ENCODE data around the gene TNFRSF1B. TPM values are rescaled to one million over a fixed set of nuclear protein-coding genes. Genes with fewer than 3 reads are reported as not detected.

The TNFRSF1B gene
- total and polyA plus RNA-seq, 9 of the 15 experiments (the other 6 are each of a cell fraction or from before 2014, with no cell fraction given): 8.8 to 91.3 (median 36.0) TPM

DNA sequence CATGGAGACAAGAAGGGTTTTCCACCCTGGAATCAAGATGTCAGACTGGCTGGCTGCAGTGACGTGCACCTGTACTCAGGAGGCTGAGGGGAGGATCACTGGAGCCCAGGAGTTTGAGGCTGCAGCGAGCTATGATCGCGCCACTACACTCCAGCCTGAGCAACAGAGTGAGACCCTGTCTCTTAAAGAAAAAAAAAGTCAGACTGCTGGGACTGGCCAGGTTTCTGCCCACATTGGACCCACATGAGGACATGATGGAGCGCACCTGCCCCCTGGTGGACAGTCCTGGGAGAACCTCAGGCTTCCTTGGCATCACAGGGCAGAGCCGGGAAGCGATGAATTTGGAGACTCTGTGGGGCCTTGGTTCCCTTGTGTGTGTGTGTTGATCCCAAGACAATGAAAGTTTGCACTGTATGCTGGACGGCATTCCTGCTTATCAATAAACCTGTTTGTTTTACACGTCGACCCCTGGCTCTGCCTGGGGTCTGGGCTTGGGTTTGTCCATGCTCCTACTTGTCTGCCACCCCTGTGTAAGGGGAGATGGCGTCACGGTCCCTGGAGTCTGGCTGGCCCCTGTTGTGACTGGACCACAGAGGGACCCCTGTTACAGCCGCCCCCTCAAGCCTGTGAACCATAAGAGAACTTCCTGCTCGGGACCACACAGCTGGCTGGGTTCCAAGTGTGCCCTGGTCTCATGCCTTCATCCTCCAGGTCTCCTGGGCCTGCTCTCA lies 42.1 kb downstream of the TNFRSF1B start (continued):
- TF ChIP-seq, protein P1, sequence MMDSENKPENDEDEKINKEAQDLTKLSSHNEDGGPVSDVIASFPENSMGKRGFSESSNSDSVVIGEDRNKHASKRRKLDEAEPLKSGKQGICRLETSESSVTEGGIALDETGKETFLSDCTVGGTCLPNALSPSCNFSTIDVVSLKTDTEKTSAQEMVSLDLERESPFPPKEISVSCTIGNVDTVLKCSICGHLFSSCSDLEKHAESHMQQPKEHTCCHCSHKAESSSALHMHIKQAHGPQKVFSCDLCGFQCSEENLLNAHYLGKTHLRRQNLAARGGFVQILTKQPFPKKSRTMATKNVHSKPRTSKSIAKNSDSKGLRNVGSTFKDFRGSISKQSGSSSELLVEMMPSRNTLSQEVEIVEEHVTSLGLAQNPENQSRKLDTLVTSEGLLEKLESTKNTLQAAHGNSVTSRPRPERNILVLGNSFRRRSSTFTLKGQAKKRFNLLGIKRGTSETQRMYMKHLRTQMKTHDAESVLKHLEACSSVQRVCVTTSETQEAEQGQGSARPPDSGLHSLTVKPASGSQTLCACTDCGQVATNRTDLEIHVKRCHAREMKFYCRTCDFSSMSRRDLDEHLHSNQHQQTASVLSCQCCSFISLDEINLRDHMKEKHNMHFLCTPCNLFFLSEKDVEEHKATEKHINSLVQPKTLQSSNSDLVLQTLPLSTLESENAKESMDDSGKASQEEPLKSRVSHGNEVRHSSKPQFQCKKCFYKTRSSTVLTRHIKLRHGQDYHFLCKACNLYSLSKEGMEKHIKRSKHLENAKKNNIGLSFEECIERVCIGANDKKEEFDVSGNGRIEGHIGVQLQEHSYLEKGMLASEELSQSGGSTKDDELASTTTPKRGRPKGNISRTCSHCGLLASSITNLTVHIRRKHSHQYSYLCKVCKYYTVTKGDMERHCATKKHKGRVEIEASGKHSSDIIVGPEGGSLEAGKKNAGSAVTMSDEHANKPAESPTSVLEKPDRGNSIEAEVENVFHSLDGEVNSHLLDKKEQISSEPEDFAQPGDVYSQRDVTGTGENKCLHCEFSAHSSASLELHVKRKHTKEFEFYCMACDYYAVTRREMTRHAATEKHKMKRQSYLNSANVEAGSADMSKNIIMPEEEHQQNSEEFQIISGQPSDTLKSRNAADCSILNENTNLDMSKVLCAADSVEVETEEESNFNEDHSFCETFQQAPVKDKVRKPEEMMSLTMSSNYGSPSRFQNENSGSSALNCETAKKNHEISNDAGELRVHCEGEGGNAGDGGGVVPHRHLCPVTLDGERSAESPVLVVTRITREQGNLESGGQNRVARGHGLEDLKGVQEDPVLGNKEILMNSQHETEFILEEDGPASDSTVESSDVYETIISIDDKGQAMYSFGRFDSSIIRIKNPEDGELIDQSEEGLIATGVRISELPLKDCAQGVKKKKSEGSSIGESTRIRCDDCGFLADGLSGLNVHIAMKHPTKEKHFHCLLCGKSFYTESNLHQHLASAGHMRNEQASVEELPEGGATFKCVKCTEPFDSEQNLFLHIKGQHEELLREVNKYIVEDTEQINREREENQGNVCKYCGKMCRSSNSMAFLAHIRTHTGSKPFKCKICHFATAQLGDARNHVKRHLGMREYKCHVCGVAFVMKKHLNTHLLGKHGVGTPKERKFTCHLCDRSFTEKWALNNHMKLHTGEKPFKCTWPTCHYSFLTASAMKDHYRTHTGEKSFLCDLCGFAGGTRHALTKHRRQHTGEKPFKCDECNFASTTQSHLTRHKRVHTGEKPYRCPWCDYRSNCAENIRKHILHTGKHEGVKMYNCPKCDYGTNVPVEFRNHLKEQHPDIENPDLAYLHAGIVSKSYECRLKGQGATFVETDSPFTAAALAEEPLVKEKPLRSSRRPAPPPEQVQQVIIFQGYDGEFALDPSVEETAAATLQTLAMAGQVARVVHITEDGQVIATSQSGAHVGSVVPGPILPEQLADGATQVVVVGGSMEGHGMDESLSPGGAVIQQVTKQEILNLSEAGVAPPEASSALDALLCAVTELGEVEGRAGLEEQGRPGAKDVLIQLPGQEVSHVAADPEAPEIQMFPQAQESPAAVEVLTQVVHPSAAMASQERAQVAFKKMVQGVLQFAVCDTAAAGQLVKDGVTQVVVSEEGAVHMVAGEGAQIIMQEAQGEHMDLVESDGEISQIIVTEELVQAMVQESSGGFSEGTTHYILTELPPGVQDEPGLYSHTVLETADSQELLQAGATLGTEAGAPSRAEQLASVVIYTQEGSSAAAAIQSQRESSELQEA (IDR thresholded peaks at IDR 0.05; ENCODE audit: low read depth): peak; percentile 20; the same call in 1 of the 2 replicates
- TF ChIP-seq CXXC5 (CRISPR knock-in tag; IDR thresholded peaks at IDR 0.05) (peak; percentile 28), ASH1L (IDR thresholded peaks at IDR 0.05; ENCODE audit: borderline replicate concordance, low read depth, partially characterized antibody) (peak; percentile 27), ARID1B (IDR thresholded peaks at IDR 0.05) (peak; percentile 29; the same call in 1 of the 2 replicates), HNRNPH1 (optimal IDR thresholded peaks at IDR 0.05; ENCODE audit: low read depth, low read length) (no peak), RBM17 (IDR thresholded peaks at IDR 0.05; ENCODE audit: borderline replicate concordance, low read depth, low read length) (no peak), EZH2 (IDR thresholded peaks at IDR 0.05; ENCODE audit: borderline replicate concordance, low read depth, low read length) (no peak)
- TF ChIP-seq, protein P2, sequence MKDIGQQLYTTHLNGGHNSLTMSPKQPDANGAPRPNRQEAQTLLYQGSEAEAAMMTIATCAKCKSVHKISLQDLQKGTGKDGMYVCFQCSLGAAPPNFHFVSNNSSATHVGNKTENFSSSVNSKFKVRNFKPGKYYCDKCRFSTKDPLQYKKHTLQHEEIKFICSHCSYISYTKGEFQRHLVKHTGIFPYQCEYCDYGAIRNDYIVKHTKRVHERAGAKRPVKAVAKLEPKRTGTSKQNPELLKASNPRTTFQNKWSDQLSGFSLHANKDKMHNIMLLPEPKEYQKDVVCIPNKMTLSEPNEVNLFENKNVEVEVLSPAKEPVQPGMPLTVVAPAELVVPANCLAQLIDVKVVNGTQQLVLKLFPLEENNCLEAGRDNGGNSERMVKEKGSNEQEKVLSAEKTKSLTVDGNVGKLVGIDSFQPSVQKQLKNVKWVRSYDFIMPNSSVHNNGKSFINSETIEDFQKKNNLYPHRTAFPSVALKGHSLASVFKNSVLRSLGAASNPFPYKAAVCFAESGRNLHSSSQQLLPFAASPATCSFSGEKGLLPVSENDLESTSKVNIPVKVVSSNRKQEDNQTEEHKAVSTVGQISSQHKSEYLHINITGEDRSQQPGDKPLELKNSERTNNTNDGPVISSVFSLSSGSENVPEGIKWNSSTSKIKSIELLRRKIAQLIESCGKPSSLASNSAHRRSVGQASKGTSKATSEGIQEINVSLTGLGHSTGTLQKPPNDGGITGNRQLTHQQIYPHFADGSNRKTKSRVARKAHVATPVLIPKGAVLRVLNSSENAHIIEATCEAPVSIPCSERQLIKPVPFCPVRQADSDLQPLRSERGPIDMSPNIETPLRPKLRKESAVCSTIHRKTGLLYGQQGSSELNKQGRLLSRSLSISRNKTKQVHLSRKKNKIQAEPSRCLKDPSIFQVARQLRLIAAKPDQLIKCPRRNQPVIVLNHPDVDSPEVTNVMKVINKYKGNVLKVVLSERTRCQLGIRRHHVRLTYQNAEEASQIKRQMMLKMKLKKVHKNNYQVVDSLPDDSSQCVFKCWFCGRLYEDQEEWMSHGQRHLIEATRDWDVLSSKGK (CRISPR knock-in tag; IDR thresholded peaks at IDR 0.05): no peak
- TF ChIP-seq, protein P3, sequence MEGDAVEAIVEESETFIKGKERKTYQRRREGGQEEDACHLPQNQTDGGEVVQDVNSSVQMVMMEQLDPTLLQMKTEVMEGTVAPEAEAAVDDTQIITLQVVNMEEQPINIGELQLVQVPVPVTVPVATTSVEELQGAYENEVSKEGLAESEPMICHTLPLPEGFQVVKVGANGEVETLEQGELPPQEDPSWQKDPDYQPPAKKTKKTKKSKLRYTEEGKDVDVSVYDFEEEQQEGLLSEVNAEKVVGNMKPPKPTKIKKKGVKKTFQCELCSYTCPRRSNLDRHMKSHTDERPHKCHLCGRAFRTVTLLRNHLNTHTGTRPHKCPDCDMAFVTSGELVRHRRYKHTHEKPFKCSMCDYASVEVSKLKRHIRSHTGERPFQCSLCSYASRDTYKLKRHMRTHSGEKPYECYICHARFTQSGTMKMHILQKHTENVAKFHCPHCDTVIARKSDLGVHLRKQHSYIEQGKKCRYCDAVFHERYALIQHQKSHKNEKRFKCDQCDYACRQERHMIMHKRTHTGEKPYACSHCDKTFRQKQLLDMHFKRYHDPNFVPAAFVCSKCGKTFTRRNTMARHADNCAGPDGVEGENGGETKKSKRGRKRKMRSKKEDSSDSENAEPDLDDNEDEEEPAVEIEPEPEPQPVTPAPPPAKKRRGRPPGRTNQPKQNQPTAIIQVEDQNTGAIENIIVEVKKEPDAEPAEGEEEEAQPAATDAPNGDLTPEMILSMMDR (IDR thresholded peaks at IDR 0.05 in 2 of 3, conservative IDR thresholded peaks at IDR 0.05 in 1 of 3; ENCODE audit: insufficient read depth in 2 of 3, low read depth in 1 of 3, low read length in 3 of 3): peak; percentile 94 to 97 (median 96)
- TF ChIP-seq, protein P4, sequence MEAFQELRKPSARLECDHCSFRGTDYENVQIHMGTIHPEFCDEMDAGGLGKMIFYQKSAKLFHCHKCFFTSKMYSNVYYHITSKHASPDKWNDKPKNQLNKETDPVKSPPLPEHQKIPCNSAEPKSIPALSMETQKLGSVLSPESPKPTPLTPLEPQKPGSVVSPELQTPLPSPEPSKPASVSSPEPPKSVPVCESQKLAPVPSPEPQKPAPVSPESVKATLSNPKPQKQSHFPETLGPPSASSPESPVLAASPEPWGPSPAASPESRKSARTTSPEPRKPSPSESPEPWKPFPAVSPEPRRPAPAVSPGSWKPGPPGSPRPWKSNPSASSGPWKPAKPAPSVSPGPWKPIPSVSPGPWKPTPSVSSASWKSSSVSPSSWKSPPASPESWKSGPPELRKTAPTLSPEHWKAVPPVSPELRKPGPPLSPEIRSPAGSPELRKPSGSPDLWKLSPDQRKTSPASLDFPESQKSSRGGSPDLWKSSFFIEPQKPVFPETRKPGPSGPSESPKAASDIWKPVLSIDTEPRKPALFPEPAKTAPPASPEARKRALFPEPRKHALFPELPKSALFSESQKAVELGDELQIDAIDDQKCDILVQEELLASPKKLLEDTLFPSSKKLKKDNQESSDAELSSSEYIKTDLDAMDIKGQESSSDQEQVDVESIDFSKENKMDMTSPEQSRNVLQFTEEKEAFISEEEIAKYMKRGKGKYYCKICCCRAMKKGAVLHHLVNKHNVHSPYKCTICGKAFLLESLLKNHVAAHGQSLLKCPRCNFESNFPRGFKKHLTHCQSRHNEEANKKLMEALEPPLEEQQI (IDR thresholded peaks at IDR 0.05): no peak
